ENCODE measurements around the gene TMEM184B.

DNA sequence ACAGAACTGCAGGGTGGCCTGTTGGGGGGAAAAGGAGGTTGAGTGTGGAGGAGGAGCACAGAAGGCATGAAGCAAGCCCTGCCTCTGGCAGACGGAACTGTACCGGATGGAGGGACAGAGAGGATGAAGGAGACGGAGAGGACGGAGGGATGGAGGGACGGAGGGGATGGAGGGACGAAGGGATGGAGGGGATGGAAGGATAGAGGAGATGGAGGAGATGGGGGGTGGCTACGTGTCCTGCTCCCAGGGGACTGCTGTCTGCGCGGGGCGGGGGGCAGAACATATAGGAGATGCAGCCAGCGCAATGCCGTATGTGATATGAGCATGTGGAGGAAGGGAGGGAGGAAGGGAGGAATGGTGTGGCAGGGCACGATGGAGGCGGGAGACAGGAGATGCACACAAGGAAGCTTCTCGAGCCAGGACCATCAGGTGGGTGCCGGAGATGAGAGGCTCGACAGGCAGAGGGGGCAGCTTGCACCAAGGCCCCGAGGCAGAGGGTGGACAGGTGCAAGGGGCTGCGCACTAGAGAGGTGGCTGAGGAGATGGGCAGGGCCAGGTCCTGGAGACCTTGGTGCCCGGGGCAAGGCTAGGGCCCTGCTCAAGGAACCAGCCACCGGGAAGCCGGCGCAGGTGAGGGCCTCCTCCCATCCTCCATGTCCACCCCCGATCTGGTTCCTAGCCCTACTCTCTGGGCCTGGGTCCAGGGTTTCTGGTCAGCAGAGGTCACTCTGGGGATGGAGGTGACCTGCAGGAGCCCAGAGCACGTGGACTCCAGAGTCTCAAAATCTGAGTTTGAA is 45.8 kb downstream of the TMEM184B start:
- TF ChIP-seq, protein P1, sequence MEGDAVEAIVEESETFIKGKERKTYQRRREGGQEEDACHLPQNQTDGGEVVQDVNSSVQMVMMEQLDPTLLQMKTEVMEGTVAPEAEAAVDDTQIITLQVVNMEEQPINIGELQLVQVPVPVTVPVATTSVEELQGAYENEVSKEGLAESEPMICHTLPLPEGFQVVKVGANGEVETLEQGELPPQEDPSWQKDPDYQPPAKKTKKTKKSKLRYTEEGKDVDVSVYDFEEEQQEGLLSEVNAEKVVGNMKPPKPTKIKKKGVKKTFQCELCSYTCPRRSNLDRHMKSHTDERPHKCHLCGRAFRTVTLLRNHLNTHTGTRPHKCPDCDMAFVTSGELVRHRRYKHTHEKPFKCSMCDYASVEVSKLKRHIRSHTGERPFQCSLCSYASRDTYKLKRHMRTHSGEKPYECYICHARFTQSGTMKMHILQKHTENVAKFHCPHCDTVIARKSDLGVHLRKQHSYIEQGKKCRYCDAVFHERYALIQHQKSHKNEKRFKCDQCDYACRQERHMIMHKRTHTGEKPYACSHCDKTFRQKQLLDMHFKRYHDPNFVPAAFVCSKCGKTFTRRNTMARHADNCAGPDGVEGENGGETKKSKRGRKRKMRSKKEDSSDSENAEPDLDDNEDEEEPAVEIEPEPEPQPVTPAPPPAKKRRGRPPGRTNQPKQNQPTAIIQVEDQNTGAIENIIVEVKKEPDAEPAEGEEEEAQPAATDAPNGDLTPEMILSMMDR (IDR thresholded peaks at IDR 0.05), result no peak
- TF ChIP-seq POLR2A (IDR thresholded peaks at IDR 0.05) (no peak), POLR2AphosphoS5 (IDR thresholded peaks at IDR 0.05) (no peak)
